ENCODE measurements around the gene NPBWR2. TPM values are rescaled to one million over a fixed set of nuclear protein-coding genes. Genes with fewer than 3 reads are reported as not detected.

NPBWR2 gene
- not detected for total RNA-seq
- polyA plus RNA-seq, result not detected
- long read RNA-seq, donor 1, result 0 reads
- long read RNA-seq, donor 2, result 0 reads
- long read RNA-seq, donor 3, result 0 reads

- no peaks in the 10 kb centered on the region for H3K36me3 ChIP-seq
- no peaks in the 10 kb centered on the region for H3K27me3 ChIP-seq
- no peak within 1 kb of the TSS for H3K4me3 ChIP-seq
- no peak for TF ChIP-seq POLR2A (IDR thresholded peaks at IDR 0.05)
- DNase-seq, result peak in 2 of 5 donors; percentile 10 to 15
- intact Hi-C loops (cut with DNase I), result no loop called here
- 40 to 47% (median 40%) methylated on average over 19 to 22 of the region's 22 CpGs for WGBS, 3 donors
- H3K9me3 ChIP-seq, result no peaks in the 10 kb centered on the region
- H3K27ac ChIP-seq, result no peak within 1 kb of the TSS
- no peaks in the 10 kb centered on the region for H3K4me1 ChIP-seq (ENCODE audit: insufficient read depth)
Measured at GRCh38 chr20:64106981-64107735, at the start of gene NPBWR2. Gene NPBWR2, minus strand, starts transcription at chr20:64107565. Its CDS starts 734 bp downstream, at chr20:64106831.

- Histone ChIP-seq H3K4me1 (ENCODE audit: insufficient read depth) (no peaks in the 10 kb centered on the region), H3K4me3 (no peak overlapping the region), H3K9me3 (no peaks in the 10 kb centered on the region), H3K27me3 (no peaks in the 10 kb centered on the region), H3K36me3 (no peaks in the 10 kb centered on the region), H3K27ac (no peak overlapping the region)
- intact Hi-C loops (cut with DNase I), result no loop called here
- 41 to 57% (median 57%) methylated on average over 9 of the region's 9 CpGs for WGBS, 3 donors
- TF ChIP-seq POLR2A (IDR thresholded peaks at IDR 0.05) (no peak), EP300 (IDR thresholded peaks at IDR 0.05) (no peak), CTCF (IDR thresholded peaks at IDR 0.05) (no peak)
- no peak for DNase-seq
Measured at GRCh38 chr20:64156136-64156885, 48.9 kb upstream of the NPBWR2 start.

- Histone ChIP-seq H3K4me1 (ENCODE audit: insufficient read depth) (no peaks in the 10 kb centered on the region), H3K36me3 (no peaks in the 10 kb centered on the region), H3K27me3 (no peaks in the 10 kb centered on the region), H3K9me3 (no peaks in the 10 kb centered on the region), H3K4me3 (no peak overlapping the region), H3K27ac (no peak overlapping the region)
- TF ChIP-seq POLR2A (IDR thresholded peaks at IDR 0.05) (no peak), CTCF (IDR thresholded peaks at IDR 0.05) (no peak), EP300 (IDR thresholded peaks at IDR 0.05) (no peak)
- intact Hi-C loops (cut with DNase I), result no loop called here
- WGBS, 3 donors, result 65 to 68% (median 68%) methylated on average over 20 to 22 of the region's 22 CpGs
- DNase-seq, result no peak
Measured at GRCh38 chr20:64155258-64156135, 48.1 kb upstream of the NPBWR2 start.

- no peak overlapping the region for H3K27ac ChIP-seq
- H3K36me3 ChIP-seq, result no peaks in the 10 kb centered on the region
- no peak for DNase-seq
- H3K9me3 ChIP-seq, result no peaks in the 10 kb centered on the region
- no peak overlapping the region for H3K4me3 ChIP-seq
- H3K27me3 ChIP-seq, result no peaks in the 10 kb centered on the region
- 62 to 72% (median 66%) methylated on average over 9 of the region's 9 CpGs for WGBS, 3 donors
- TF ChIP-seq CTCF (IDR thresholded peaks at IDR 0.05), result no peak
- TF ChIP-seq EP300 (IDR thresholded peaks at IDR 0.05), result no peak
- TF ChIP-seq POLR2A (IDR thresholded peaks at IDR 0.05), result no peak
- intact Hi-C loops (cut with DNase I), result no loop called here
- H3K4me1 ChIP-seq (ENCODE audit: insufficient read depth), result no peaks in the 10 kb centered on the region
Measured at GRCh38 chr20:64154590-64155257, 47.4 kb upstream of the NPBWR2 start.
